A673 (cell line): ENCODE results near the gene TSKS.

Experiments used
- EZH2 ChIP-seq: fragments of 200-600 bp; sonication (generic); IDR thresholded peaks from 2 replicates; pipeline ENCODE4 v1.6.1; 2017; ENCODE audit warnings: borderline replicate concordance, low read depth, mild to moderate bottlenecking, mixed read lengths, antibody characterized with exemption, low read length; ENCODE audit not compliant: poor library complexity, severe bottlenecking
- TF ChIP-seq, protein P1 (sequence below): fragments of 300-800, 200-600 bp; sonication (generic); conservative IDR thresholded peaks from 2 replicates; pipeline ENCODE4 v1.5.1; 2017; ENCODE audit warnings: low read depth, mild to moderate bottlenecking, antibody characterized with exemption, low read length, moderate library complexity, mixed read lengths

DNA sequence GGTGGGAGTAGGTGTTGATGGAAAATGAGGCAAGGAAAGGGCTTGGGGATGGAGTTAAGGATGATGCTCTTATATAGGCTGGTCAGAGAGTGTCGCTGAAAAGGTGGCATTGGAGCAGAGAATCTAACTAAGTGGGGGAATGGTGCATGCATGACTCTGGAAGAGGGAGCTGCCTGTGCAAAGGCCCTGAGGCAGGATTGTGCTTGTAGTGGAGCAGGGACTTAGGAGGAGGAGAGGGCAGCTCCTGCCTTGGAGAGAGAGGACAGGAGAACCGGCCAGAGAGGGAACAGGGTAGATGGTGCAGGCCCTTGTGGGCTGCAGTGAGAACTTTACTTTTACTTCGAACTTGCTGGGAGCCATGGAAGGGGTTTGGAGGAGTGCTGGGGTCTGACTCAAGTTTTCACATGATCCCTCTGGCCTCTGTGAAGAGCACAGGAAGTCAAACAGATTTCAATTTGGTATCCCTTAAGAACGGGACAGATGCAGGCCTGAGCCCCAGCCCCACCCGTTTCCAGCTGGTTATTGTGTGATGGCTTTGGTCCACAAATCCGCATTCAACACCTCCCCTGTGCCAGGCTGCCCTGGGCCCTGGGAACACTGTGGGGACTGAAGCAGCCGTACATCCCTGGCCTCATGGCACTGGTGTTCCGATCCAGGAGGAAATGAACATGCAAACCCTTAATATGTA lies 10.7 kb upstream of the TSKS start:
- TF ChIP-seq, protein P1, sequence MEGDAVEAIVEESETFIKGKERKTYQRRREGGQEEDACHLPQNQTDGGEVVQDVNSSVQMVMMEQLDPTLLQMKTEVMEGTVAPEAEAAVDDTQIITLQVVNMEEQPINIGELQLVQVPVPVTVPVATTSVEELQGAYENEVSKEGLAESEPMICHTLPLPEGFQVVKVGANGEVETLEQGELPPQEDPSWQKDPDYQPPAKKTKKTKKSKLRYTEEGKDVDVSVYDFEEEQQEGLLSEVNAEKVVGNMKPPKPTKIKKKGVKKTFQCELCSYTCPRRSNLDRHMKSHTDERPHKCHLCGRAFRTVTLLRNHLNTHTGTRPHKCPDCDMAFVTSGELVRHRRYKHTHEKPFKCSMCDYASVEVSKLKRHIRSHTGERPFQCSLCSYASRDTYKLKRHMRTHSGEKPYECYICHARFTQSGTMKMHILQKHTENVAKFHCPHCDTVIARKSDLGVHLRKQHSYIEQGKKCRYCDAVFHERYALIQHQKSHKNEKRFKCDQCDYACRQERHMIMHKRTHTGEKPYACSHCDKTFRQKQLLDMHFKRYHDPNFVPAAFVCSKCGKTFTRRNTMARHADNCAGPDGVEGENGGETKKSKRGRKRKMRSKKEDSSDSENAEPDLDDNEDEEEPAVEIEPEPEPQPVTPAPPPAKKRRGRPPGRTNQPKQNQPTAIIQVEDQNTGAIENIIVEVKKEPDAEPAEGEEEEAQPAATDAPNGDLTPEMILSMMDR, result no peak
- TF ChIP-seq EZH2, result no peak
